Activated CD8-positive, alpha-beta memory T cell treated with anti-CD3 and anti-CD28 coated beads, Interleukin-2, amount 50 U/mL, for 4 hours (primary cell): Measurements from ENCODE around the gene ASTN1.

Experiments
- DNase-seq: peaks from one replicate; pipeline ENCODE4 v3.0.0-alpha.2; 2020

ASTN1 gene

DNA sequence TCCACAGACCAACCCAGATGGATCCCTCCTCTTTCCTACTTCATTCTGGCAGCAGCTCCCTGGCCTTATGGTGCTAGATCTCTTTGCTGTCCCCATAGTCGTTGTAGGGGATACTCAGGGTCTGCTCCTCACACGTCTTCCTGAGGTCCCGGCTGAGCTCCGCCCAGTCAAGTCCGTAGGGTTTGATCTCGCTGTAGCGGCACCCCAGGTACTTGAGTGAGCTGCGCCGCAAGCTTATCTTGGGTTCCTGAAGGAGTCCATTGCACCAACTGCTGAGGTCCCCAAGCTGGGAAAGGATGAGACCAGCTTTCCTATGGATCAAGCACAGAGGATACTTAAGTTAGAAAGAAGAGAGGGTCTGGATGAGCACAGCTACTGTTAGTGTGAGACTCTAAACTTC lies 300.3 kb downstream of the ASTN1 start:
- no peak for DNase-seq

DNA sequence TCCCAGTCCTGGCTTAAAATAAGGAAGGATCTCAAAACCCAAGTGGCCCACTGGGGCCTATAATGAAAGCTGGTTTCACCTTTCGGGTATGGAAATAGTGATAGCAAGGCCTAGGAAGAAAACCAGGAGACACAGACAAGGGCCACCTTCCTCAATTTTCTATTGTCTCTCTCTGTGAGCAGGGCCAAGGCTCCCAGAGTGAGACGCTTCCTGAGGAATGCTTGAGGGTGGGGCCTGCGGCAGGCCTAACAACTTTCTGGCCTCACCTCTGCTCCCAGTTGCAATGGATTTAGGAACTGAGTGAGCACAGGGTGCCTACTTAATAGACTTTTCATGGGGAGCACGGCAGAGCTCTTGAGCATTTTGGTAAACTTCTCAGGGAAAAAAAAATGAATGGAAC lies 300.9 kb downstream of the ASTN1 start:
- DNase-seq, result no peak

DNA sequence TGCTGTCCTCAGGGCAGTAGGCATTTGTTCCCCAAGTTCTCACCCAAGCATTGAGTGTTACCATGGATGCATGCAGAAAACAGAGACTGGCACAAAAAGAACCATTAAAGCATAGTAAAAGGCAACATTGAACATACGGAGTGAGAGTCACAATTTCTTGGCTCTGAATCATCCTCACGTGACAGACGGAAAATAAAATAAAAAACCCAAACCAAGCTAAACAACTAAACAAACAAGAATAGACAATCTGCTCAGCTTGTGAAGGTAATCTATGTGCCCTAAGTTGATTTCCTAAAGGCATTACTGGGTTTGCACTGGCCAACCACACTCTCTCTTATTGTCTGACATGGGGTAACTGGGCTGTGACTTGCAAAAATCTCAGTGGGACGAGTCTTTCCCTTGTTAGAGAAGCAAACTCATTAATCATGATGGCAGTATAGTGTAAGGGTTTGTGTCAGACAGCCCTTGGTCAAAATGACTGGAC lies 306.0 kb downstream of the ASTN1 start:
- DNase-seq, result no peak

DNA sequence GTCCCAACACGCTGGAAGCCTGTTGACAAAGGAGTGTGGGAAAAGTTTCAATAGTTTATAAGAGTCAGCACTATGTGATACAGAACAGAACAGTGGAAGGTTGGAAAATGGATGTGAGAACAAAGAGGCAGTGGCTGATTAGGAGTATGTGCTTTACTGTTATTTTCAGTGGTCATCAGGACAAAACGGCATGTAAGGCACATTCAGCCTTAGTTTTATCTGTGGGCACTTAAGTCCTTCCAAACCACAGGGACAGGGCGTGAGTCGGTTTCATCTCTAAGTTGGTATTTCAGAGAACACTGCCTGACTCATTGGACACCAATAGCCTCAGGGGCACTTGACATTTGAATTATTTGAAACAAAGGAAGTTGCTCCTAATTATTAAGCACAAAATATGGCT lies 306.9 kb downstream of the ASTN1 start:
- DNase-seq, result no peak

DNA sequence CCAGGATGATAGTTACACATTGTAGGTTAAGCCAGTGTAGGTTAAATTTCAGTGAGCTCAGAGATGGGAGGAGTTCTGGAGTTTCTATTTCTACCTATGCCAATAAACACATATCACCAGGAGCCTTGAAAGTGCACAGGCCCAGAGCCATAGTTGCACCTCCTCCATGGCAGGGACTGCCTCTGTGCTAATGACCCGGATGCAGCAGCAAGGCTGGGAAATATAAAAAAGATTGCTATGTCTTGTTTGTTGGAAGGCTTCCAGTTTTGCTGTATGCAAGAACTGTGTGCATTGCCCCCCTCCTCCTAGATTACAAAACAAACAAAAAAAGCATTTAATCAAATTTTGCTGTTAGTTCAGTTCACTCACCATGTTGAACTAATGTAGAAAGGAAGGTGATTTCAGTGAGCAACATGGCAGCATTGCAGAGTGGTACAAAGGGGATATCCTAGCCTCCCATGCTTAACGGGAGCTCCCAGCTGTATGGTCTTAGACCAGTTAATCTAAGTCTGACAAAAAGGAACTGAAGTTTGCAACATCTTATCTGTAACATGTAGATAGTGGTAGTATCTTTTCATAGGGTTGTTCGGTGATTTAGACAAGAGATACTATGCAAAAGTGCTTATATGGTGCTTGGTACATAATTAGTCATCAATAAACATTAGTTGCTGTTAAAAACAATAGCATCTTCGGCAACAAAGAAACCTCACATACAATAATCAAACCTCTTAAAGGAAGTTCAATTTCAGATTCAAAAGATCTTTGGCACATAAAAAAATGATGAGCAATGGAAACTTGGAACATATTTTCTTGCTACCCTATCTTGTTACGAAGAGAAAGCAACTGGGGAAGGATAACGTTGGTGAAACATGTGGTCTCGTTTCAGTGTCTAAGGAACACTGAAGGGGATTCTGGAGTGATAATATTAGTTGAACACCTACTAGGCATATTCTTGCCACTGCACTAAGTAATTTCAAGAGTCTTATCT lies 309.5 kb downstream of the ASTN1 start:
- no peak for DNase-seq

DNA sequence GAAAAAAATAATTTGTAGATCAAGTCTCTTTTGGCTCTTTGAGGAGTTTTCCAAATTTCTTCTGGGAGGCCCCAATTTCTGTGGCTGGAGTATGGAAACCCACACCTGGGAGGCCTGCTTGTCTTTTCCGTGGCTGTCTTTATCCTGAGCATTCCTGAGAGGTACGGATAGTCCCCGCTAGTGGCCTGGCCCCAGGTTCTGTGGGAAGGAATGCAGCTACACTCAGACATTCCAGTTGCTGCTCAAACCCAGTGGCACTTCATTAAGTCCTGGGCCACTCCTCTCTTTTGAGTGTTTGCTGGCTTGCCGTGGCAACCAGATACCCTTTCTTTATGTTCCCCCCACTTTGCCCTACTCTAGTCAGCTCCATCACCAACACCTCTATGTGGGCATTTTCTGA lies 310.4 kb downstream of the ASTN1 start:
- no peak for DNase-seq

DNA sequence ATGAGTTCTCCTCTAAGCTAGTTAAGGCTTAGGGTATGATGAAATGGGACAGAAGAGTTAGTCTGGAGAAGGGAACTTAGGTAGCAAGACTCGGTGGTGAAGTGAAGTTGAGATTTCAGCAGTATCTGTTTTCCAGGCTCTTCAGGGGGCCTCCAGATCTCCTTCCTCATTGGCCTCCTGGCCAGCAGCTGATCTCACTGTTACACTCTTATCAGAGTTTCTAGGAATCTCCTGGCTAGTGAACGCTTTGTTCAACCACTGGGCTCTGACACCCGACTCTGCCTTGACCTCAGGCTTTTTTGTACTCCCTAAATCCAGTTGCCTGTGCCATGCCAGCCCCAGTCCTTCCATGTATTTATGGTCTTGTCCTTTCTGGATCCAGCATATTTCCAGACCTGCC lies 311.0 kb downstream of the ASTN1 start:
- DNase-seq, result no peak

DNA sequence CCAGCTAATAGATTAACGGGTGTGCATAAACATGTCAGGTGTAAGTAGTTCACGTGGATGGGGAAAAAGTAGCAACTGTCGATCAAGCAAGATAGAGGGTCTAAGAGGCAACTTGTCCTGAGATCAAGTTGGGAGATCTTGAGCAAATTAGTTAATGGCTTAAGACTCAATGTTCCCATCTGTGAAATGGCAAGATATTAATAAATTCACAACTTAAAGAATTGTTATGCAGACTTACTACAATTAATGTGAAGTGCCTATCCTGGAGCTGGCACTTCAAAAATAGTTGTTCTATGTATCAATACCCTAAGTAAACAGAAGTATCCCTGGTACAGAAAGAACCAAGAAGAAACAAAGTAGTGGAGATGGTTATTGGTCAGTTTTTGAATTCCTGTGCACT lies 312.4 kb downstream of the ASTN1 start:
- DNase-seq, result no peak

DNA sequence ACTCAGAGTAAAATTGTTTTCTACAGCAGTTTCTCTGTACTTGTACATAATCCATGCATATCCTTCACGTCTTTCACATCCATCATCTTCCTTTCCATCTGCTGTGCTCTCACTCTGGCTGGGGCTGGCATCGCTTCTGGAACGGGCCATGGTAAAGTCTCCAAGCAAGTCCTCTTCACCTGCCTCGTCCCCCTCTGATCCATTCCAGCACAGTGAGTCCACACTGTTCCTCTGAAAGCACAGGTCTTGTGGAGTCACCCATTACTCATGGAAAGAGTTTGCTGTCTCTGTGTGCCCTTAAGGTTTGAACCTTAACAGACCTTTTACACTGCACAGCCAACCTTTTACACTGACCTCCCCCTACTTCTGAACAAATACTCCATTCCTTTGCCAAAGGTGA lies 313.6 kb downstream of the ASTN1 start:
- no peak for DNase-seq

DNA sequence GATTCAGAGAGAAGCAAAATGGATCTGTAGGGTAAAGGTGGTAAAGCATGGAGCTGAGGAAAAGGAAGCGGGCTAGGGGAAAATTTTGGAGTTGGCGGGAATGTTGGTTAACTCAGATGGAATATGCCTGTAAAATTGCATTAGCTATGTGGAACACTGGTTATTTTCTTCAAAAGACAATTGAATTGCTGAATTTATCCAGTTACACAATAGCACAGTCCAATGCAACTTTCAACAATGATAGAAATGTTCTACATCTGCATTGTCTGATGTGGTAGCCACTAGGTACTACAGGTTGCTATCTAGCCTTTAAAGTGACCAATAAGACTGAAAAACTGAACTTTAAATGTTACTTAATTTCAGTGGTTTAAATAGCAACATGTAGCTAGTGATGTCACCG lies 315.2 kb downstream of the ASTN1 start:
- no peak for DNase-seq

DNA sequence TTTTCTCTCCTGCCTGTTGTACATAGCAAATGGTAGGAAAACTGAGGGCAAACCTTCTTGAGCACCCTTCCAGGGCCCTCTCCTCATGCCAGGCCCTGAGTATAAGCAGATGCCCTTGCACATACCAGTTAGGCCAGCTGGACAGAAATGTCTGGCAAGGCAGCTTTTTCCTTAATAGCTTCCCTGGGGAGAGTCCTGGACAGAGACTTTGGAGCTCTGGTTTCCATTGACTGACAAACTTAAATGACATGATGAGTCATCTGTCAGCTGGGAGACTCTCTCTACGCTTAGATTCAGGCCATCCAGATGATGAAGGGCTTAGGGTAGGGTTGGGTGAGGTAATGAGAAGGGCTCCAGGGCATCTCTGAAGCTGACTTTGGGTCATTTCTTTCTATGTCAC lies 317.5 kb downstream of the ASTN1 start:
- DNase-seq, result no peak

DNA sequence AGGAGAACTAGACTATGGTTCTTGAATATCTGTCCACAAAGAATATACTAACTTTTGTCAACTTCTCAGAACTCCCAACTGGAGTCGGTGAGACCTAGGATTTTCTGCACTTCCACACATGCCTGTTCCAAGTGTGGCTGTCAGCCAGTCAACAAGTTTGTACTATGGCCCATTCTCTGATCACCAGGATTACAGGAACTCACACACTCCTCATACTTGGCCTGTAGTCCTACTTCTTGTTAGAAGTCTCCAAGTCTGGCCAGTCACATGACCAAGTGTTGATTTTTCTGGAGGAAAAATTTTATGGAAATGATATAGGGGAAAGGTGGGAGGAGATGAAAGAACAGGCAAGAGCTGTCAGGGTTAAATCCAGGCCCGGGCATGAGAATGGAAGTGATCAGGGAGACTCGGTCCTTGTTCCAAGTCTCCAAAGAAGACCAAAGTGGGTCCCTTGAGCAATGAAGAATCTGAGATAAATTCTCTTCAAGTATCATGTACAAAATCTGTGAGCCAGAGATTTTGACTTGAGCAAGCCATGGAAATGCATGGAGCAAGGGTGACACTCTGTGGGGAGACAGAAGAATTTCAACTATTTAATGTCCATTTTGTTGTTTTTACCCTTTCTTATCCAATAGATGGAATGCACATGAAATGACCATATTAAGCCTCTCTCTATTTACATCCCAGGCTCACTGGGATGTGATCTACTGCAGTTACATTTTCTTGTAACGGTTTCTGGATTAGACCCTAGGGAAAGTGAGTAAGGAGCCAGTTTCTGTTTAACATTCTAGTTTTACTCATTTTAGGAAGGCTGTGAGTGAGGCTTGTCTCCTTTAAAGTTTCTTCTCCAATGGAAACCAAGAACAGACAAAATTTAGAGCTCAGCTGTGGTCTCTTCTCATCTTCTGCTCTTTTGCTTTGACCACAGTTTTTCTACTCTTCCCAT lies 320.9 kb downstream of the ASTN1 start:
- DNase-seq, result no peak

DNA sequence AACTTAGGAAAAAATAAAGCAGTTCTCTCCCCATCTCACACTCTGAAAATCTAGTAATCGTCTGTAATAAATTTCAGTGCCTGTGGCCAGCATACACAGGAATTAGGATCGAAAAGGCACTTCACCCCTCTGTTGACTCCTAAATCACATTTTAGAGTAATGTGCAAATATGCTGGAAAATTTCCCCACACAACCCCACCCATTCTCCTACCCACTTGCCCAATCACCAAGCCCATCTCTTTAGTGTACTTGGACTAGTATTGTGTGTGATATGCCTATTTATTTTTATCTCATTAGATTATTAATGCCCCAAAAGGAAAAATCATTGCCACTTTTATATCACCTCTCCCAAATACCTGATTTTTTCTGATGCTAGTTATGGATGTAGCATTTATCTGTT lies 323.3 kb downstream of the ASTN1 start:
- no peak for DNase-seq

DNA sequence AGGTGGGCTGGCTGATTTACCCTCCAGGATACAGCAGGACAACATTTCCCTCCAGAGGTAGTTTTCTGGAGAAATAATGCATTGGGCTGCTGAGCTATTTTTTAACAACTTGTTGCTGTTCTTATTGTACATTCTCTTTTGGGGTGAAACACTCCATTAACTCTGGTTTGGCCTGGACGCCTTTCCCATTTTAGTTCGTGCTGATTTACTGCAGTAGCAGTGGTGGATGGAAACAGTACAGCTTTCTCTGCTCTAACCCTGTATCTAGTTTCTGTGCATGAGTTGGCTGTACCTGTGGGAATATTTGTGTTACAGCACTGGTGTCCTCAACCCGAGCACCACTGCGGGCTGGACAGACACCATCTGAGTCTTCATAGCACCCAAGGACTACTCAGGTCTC lies 325.3 kb downstream of the ASTN1 start:
- no peak for DNase-seq

DNA sequence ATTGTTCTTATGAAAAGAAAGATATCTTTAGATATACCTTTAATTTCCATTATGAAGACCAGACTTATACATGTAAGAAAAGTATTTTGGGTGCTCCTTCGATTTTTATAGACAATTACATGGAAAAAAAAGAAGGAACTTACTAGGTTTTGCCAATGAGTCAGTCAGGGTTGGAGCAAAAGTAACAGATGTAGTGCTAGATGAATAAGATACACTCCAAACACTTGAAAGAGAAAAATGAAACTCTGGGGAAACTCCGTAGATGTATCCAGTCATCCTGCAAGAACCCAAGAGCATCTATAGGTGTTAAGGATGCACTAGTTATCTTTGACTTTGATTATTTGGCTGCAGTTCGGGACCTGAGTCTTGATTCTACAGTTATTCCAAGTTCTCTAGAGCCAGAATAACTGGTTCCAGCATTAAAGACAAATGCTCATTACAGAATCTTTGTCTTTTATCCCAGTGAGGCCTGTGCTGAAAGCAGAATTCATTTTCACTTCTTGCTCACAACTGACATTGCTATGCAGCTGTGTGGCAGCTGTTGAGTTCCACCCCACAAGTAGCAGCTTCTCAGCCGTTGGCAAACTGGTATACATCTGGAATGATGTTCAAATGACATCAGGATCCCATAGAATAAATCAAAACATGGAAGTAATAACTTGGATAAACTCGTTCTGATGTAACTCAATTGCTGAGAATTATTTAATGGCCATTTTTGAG lies 326.1 kb downstream of the ASTN1 start:
- no peak for DNase-seq

DNA sequence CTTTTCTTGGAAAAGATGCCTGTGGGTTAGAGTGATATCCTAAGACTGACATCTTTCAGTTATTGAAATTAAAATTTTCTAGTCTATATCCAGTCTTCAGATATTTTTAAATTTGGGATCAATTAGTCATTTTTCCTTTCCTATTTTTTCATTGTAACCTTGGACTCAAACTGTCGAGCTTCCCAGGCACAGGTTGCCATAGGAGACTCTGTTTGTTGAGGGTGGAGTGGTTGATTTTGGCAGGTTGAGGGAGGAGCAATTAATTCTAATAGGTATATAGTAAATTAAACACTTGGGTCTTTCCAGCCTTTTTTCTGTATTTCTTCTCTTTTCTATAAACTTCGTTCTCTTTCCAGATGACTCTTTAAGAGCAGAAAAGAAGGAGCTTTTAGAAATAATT lies 326.8 kb downstream of the ASTN1 start:
- DNase-seq, result no peak

DNA sequence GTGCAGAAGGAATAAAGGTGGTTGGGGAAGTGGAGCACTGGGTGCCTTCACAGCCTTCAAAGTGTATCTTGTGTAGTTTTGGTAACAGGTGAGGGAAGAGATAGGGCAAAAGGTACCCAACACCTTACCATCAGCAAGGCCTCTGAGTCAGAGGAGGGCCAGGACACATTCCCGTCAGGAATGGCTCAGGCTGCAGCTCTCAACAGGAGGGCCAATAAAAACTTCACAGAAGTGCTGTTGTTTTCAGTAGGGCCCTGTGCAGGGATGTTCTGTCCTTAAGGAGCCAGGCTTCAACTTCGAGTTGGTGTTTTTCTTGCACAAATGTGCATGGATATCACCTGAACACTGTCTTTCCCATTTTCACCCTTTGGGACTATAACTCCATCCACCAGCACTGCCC lies 333.4 kb downstream of the ASTN1 start:
- no peak for DNase-seq

DNA sequence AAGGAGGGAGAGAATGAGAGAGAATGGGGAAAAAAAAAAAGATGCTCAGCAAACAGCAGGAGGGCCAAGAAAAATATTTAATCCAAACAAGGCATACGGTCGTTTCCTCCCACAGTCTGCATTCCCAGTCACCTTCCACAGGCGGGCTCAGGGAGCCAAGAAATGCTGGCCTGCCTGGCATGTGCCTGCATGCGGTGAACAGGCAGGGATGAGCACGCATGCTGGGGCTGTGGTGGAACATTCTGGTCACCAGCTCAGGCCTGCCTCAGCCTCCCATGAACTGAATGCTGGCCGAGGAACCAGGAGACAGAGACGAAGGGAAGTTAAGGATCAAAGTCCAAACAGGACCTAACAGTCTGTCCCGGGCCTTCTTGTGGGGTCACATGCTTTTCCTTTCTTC lies 335.3 kb downstream of the ASTN1 start:
- no peak for DNase-seq

DNA sequence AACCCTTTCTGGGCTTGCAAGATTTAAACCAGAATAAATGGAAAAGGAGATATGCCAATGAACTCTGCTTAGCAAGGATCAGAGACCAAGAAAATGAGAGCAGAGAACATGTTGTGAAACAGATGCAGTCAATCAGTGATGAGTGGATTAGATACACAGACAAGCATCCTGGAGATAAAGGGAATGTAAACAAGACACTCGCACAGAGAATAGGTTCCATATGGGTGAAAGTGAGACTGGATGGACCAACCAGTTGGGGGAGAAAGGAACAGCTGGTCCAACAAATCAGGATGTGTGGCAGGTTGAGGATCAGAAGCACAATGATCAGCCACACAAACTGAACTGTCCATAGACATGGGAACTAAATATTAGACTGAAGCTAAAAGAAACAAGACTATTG lies 338.2 kb downstream of the ASTN1 start:
- DNase-seq, result no peak

DNA sequence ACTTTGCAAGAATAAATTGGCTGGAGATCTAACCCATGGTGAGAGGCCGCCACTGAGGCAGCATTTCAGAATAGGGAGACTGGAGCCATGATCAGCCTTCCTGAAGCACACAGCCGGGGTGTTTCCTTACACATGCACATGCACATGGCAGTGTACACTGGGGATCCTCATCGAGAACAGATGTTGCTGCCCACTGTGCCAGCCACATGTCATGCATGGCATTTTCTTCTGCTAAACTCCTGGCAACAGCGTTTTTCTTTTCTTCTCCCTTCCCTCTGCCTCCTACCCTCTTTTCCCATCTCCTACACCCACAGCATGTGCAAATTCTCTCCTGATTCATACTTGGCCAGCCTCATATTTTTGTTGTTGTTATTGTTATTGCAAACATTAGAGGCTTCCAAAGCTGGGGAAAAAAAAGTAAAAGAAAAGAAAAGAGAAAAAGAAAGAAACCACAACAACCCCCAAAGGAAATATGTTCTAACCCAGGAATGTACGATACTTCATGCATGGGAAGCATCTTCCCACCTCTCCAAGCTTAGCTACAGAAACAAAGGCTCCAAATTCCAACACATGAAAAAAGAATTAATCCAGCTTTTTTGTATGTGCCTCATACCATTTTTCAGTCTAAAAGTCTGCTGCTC lies 344.0 kb downstream of the ASTN1 start:
- no peak for DNase-seq

DNA sequence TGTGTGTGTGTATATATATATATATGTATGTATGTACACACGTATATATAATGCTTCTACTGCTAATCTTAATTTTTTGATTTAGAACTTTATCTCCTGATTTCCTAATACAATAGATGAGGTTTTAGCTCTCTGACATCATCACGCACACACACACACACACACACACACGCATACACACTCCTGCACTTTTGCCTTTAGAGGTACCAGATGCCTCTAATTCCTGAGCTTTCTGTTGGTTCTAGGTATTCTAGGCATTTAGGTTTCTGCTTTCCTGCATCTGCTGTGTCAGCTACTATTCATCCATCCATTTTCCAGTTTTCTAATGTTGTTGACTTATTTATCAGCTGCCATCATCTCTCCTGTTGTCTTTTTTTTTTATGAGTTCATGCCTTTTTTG lies 348.3 kb downstream of the ASTN1 start:
- DNase-seq, result no peak

DNA sequence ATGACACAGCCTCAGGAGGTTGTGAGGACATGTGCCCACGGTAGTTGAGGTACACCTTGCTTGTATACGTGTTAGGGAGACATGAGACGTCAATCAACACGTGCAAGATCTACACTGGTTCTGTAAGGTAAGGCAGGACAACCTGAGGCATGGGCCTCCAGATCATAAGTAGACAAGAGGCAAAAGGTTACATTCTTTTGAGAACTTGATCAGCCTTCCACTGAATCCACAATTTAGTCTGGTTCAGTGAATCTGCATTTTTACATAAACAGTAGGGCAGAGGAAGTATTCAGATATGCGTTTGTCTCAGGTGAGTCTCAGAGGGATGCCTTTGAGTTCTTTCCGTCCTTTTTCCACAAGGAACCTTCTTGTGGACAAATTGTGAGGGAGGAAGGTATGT lies 348.9 kb downstream of the ASTN1 start:
- no peak for DNase-seq
